H1 (cell line): ENCODE results near the gene PIM1. TPM values are rescaled to one million over a fixed set of nuclear protein-coding genes. Genes with fewer than 3 reads are reported as not detected.

Experiments used
- CTCF ChIA-PET: fragments of 300-600 bp; sonication (Branson Sonifier 250); formaldehyde crosslinking; loops from one replicate; lab custom pipeline; 2021; ENCODE audit not compliant: partially characterized antibody; lab: Charles Lee
- POLR2A ChIA-PET: fragments of 300-600 bp; sonication (Branson Sonifier 250); formaldehyde crosslinking; loops from one replicate; lab custom pipeline; 2021; ENCODE audit warnings: inconsistent platforms; ENCODE audit not compliant: partially characterized antibody; lab: Charles Lee
- DNase-seq, 2 experiments: peaks; one replicate each; pipeline versions ENCODE4 v3.0.0 to v3.0.0-alpha.2; 2010 to 2022; ENCODE audit warnings: low spot score in 2 of 2, low read depth in 1 of 2, mixed read lengths in 1 of 2
- FAIRE-seq: peaks from 2 replicates; lab custom pipeline; 2011; peaks lifted over from hg19 to GRCh38; lab: Jason Lieb, UNC
- H2AFZ ChIP-seq: 2 replicates; pipeline ENCODE4 v1.8.1; 2012; ENCODE audit warnings: low read length, inconsistent platforms
- H2AK5ac ChIP-seq: 2 replicates; pipeline ENCODE4 v1.6.1; 2013; ENCODE audit warnings: low read depth, low read length
- H2BK120ac ChIP-seq: replicated peaks from 2 replicates; pipeline ENCODE3; 2013; ENCODE audit warnings: low read depth, low read length, inconsistent platforms
- H2BK12ac ChIP-seq: 2 replicates; pipeline ENCODE4 v1.6.1; 2013; ENCODE audit warnings: low read depth, low read length
- H2BK15ac ChIP-seq: 2 replicates; pipeline ENCODE4 v1.6.1; 2013; ENCODE audit warnings: low read length
- H2BK20ac ChIP-seq: 2 replicates; pipeline ENCODE4 v1.6.1; 2013; ENCODE audit warnings: low read length
- H2BK5ac ChIP-seq: 2 replicates; pipeline ENCODE4 v1.6.1; 2013; ENCODE audit warnings: low read depth, low read length
- H3K14ac ChIP-seq: 2 replicates; pipeline ENCODE4 v1.6.1; 2013; ENCODE audit warnings: inconsistent platforms; ENCODE audit not compliant: insufficient read length
- H3K18ac ChIP-seq: 2 replicates; pipeline ENCODE4 v1.6.1; 2013; ENCODE audit warnings: low read length; ENCODE audit errors: extremely low read depth
- H3K23ac ChIP-seq: 2 replicates; pipeline ENCODE4 v1.6.1; 2013; ENCODE audit warnings: inconsistent platforms; ENCODE audit not compliant: insufficient read length
- H3K23me2 ChIP-seq: 2 replicates; pipeline ENCODE4 v1.6.1; 2013; ENCODE audit warnings: low read depth, low read length
- H3K27ac ChIP-seq: 2 replicates; pipeline ENCODE4 v1.6.1; 2011; ENCODE audit warnings: low read depth, low read length, inconsistent platforms
- H3K27me3 ChIP-seq, 4 experiments: replicated peaks in 1 of 4; 1 replicate in 1 of 4; 2 replicates in 3 of 4; pipeline versions ENCODE4 v1.6.1 to v1.8.1; 2011 to 2013; ENCODE audit warnings: low read length in 3 of 4, mild to moderate bottlenecking in 3 of 4, inconsistent platforms in 2 of 4, mixed read lengths in 2 of 4, moderate library complexity in 1 of 4; ENCODE audit not compliant: control insufficient read depth in 3 of 4, insufficient read depth in 3 of 4; ENCODE audit errors: extremely low read depth in 1 of 4
- H3K36me3 ChIP-seq, 4 experiments: 2 replicates each; pipeline versions ENCODE4 v1.6.1 to v1.8.1; 2011 to 2013; ENCODE audit warnings: mild to moderate bottlenecking in 4 of 4, low read length in 3 of 4, moderate library complexity in 2 of 4, control low read depth in 1 of 4, inconsistent platforms in 1 of 4; ENCODE audit not compliant: insufficient read depth in 4 of 4, control insufficient read depth in 2 of 4
- H3K4ac ChIP-seq: replicated peaks from 2 replicates; pipeline ENCODE3; 2013; ENCODE audit warnings: low read length, low read depth, mixed read lengths, inconsistent platforms; ENCODE audit not compliant: insufficient read length
- H3K4me1 ChIP-seq, 4 experiments: replicated peaks in 1 of 4; 1 replicate in 1 of 4; 2 replicates in 3 of 4; pipeline versions ENCODE4 v1.6.1 to v1.8.1; 2011 to 2013; ENCODE audit warnings: low read length in 3 of 4, inconsistent platforms in 2 of 4, mixed read lengths in 1 of 4; ENCODE audit not compliant: insufficient read depth in 4 of 4, control insufficient read depth in 3 of 4
- H3K4me2 ChIP-seq, 2 experiments: 2 replicates each; pipeline versions ENCODE4 v1.6.1 to v1.8.1; 2011 to 2013; ENCODE audit warnings: low read depth in 2 of 2, low read length in 2 of 2, control low read depth in 1 of 2, inconsistent platforms in 1 of 2, mild to moderate bottlenecking in 1 of 2; ENCODE audit not compliant: insufficient read depth in 1 of 2
- H3K4me3 ChIP-seq, 4 experiments: fragments of 200-600, 300-600 bp in 1 of 4; sonication (generic), shearing (Covaris generic), sonication (Bioruptor Twin) in 1 of 4; 2 replicates each; pipeline versions ENCODE4 v1.5.1 to v1.8.1; 2011 to 2016; ENCODE audit warnings: low read length in 4 of 4, low read depth in 3 of 4, control low read depth in 2 of 4, inconsistent platforms in 2 of 4, mild to moderate bottlenecking in 2 of 4, mixed read lengths in 1 of 4, moderate library complexity in 1 of 4; ENCODE audit not compliant: insufficient read depth in 2 of 4; ENCODE audit errors: extremely low read depth in 1 of 4
- H3K56ac ChIP-seq: replicated peaks from 2 replicates; pipeline ENCODE3; 2013; ENCODE audit warnings: low read depth, mild to moderate bottlenecking, mixed read lengths, low read length, inconsistent platforms; ENCODE audit not compliant: insufficient read length
- H3K79me1 ChIP-seq: 2 replicates; pipeline ENCODE4 v1.6.1; 2013; ENCODE audit warnings: low read depth, low read length, control low read depth
- H3K79me2 ChIP-seq, 2 experiments: 2 replicates each; pipeline versions ENCODE4 v1.6.1 to v1.8.1; 2012 to 2013; ENCODE audit warnings: low read length in 2 of 2, mild to moderate bottlenecking in 2 of 2, inconsistent platforms in 1 of 2; ENCODE audit not compliant: insufficient read depth in 2 of 2, control insufficient read depth in 1 of 2
- H3K9ac ChIP-seq, 4 experiments: replicated peaks in 1 of 4; 1 replicate in 1 of 4; 2 replicates in 3 of 4; pipeline versions ENCODE4 v1.6.1 to v1.8.1; 2011 to 2013; ENCODE audit warnings: low read depth in 3 of 4, low read length in 3 of 4, control low read depth in 2 of 4, mild to moderate bottlenecking in 2 of 4, moderate library complexity in 2 of 4, inconsistent platforms in 1 of 4; ENCODE audit errors: extremely low read depth in 1 of 4
- H3K9me3 ChIP-seq, 2 experiments: 2 replicates each; pipeline versions ENCODE4 v1.6.1 to v1.8.1; 2012 to 2013; ENCODE audit warnings: mild to moderate bottlenecking in 2 of 2, moderate library complexity in 2 of 2, control low read depth in 1 of 2, inconsistent platforms in 1 of 2, low read depth in 1 of 2, low read length in 1 of 2, mixed read lengths in 1 of 2; ENCODE audit not compliant: insufficient read depth in 2 of 2
- H4K20me1 ChIP-seq, 2 experiments: replicated peaks in 1 of 2; 2 replicates each; pipeline versions ENCODE3 to v1.8.1; 2011 to 2013; ENCODE audit warnings: inconsistent platforms in 2 of 2, low read length in 2 of 2, mild to moderate bottlenecking in 1 of 2; ENCODE audit not compliant: insufficient read depth in 2 of 2, control insufficient read depth in 1 of 2
- H4K5ac ChIP-seq: 2 replicates; pipeline ENCODE4 v1.6.1; 2013; ENCODE audit warnings: low read length, low read depth, mixed read lengths, inconsistent platforms; ENCODE audit not compliant: insufficient read length
- H4K8ac ChIP-seq: 2 replicates; pipeline ENCODE4 v1.8.0; 2013; ENCODE audit warnings: mild to moderate bottlenecking, moderate library complexity, low read length, inconsistent platforms; ENCODE audit not compliant: insufficient read depth; ENCODE audit errors: extremely low read depth
- H4K91ac ChIP-seq: replicated peaks from 2 replicates; pipeline ENCODE3; 2013; ENCODE audit warnings: low read length, mixed read lengths, inconsistent platforms; ENCODE audit not compliant: insufficient read length
- EGR1 ChIP-seq: IDR thresholded peaks from 2 replicates; pipeline ENCODE4 v1.6.1; 2011; ENCODE audit warnings: low read depth, low read length, borderline replicate concordance
- NRF1 ChIP-seq: IDR thresholded peaks from 2 replicates; pipeline ENCODE4 v1.6.1; 2011; ENCODE audit warnings: mild to moderate bottlenecking, low read depth, low read length, improper control_type of control experiment
- SP4 ChIP-seq: IDR thresholded peaks from 2 replicates; pipeline ENCODE4 v1.6.1; 2012; ENCODE audit warnings: low read length, inconsistent platforms
- TEAD4 ChIP-seq: IDR thresholded peaks from 2 replicates; pipeline ENCODE4 v1.6.1; 2012; ENCODE audit warnings: low read depth, low read length, inconsistent platforms, mixed read lengths
- WGBS, 2 experiments: shearing (Covaris generic) in 1 of 2; methylation state at CpG; one replicate each; pipeline versions ENCODE4 v1.1.6 to v1.1.7; 2013 to 2015; ENCODE audit warnings: low lambda C conversion rate in 2 of 2, mixed read lengths in 2 of 2, inconsistent platforms in 1 of 2, low coverage in 1 of 2, missing lambda C conversion rate in 1 of 2; ENCODE audit not compliant: insufficient replicate concordance in 2 of 2, insufficient coverage in 1 of 2, insufficient read length in 1 of 2; ENCODE audit errors: extremely low coverage in 1 of 2, missing lambda C conversion rate in 1 of 2; 5-methylcytosine and 5-hydroxymethylcytosine counted together
- polyA plus RNA-seq, 7 experiments: library from polyadenylated mRNA; depleted of rRNA in 3 of 7; stranded (reverse) in 5 of 7; unstranded in 2 of 7; fragments of >200 nt in 5 of 7; fragments of 200-250 nt in 2 of 7; gene quantifications; 1 replicate in 5 of 7; 2 replicates in 1 of 7; 4 replicates in 1 of 7; pipeline versions ENCODE4 v1.2.1 to v1.2.3, GENCODE V29; 2011 to 2013; ENCODE audit warnings: missing spikeins in 2 of 7, mixed read lengths in 2 of 7
- total RNA-seq: library from RNA; stranded (reverse); fragmentation: NEBNext Ultra II Directional; extraction: Animal tissue kit (Norgen Biotek cat#: 25700); gene quantifications from 2 replicates; pipeline ENCODE4 v1.2.1, GENCODE V29; 2021

PIM1 gene
- total and polyA plus RNA-seq, 2 of the 8 experiments (the other 6 are each of a cell fraction or from before 2014, with no cell fraction given), result 25.5 to 94.9 TPM

DNA sequence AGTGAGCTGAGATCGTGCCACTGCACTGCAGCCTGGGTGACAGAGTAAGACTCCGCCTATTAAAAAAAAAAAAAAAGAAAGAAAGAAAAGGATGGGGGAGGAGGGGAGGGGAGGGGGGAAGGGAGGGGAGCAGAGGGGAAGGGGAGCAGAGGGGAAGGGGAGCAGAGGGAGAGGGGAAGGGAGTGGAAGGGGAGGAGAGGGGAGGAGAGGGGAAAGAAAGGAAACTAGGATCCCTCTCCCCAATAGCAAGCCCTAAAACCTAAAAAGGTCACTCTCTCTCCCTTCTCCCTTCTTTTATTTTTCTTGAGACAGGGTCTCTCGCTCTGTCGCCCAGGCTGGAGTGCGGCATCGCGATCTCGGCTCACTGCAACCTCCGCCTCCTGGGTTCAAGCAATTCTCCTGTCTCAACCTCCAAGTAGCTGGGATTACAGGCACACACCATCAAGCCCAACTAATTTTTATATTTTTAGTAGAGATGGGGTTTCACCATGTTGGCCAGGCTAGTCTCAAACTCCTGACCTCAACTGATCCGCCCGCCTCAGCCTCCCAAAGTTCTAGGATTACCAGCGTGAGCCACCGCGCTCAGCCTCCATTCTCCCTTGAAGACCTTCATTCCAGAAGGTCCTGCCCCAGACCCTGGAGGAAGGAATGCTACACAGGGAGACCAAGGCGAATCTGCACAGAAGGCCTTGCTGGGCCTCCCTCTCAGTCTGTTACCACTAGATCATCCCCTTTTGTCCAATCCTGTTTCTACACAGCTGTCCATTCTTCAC is 45.8 kb upstream of the PIM1 start:
- Histone ChIP-seq H4K20me1 (no peaks in the 10 kb centered on the region), H2BK5ac (peak overlapping the region; percentile 41; the same call in 1 of the 2 replicates), H4K8ac (no peak overlapping the region), H4K5ac (no peak overlapping the region), H2BK120ac (no peak overlapping the region), H3K23ac (no peak overlapping the region), H2BK15ac (no peak overlapping the region), H3K23me2 (0 out of 2 replicates have a peak, but pooled peaks cover 3% of the 10 kb centered on the region), H3K9me3 (no peaks in the 10 kb centered on the region), H3K56ac (no peak overlapping the region), H3K4me3 (no peak overlapping the region), H3K79me1 (peaks cover 8% of the 10 kb centered on the region), H2BK20ac (0 out of 2 replicates have a peak overlapping the region, but pooled peaks have one; percentile 34), H3K18ac (0 out of 2 replicates have a peak overlapping the region, but pooled peaks have one; percentile 51), H3K9ac (no peak overlapping the region), H3K27me3 (no peaks in the 10 kb centered on the region), H3K4me2 (peak overlapping the region in 1 of 2 experiments; percentile 9; a peak in 1 of 4 replicates), H3K79me2 (peaks cover 0 to 50% of the 10 kb centered on the region in 2 experiments; a peak in 2 of 4 replicates), H2AFZ (no peak overlapping the region), H2BK12ac (peak overlapping the region; percentile 62), H2AK5ac (peak overlapping the region; percentile 92), H3K14ac (no peak overlapping the region), H3K4ac (no peak overlapping the region), H3K4me1 (peaks cover 19 to 42% (median 30%) of the 10 kb centered on the region in 4 experiments), H3K36me3 (peaks cover 0 to 17% (median 0%) of the 10 kb centered on the region in 4 experiments; a peak in 1 of 8 replicates), H4K91ac (no peak overlapping the region), H3K27ac (no peak overlapping the region)
- no peak for TF ChIP-seq SP4
- TF ChIP-seq TEAD4, result peak; percentile 61; the same call in 1 of the 2 replicates
- no peak for TF ChIP-seq NRF1
- 0 out of 2 replicates have a peak, but pooled peaks have one; percentile 49 for TF ChIP-seq EGR1
- 86% methylated on average over 14 of the region's 15 CpGs; no CpG with 5 or more reads in 1 of the 2 experiments for WGBS, 2 experiments
- no peak for FAIRE-seq
- DNase-seq, result no peak
- CTCF ChIA-PET, result interaction anchor here (0.6 to 3.4 kb wide), 7 partner anchors 13 to 84 kb away, joined by 3 to 18 read pairs (median 3); partner anchors contain the start of gene PIM1
- POLR2A ChIA-PET, result interaction anchor here (0.6 to 39.1 kb wide), 10 partner anchors 12 to 67 kb away, joined by 3 to 1024 read pairs (median 4); partner anchors contain the start of gene PIM1
